ENCODE measurements around the gene GTPBP4. TPM values are rescaled to one million over a fixed set of nuclear protein-coding genes. Genes with fewer than 3 reads are reported as not detected.
A peak's percentile ranks its signal among the peaks of the same experiment; 100 is the strongest.

Gene GTPBP4
- total RNA-seq, 1 experiment from 2014 or later, result 97.4 TPM

DNA sequence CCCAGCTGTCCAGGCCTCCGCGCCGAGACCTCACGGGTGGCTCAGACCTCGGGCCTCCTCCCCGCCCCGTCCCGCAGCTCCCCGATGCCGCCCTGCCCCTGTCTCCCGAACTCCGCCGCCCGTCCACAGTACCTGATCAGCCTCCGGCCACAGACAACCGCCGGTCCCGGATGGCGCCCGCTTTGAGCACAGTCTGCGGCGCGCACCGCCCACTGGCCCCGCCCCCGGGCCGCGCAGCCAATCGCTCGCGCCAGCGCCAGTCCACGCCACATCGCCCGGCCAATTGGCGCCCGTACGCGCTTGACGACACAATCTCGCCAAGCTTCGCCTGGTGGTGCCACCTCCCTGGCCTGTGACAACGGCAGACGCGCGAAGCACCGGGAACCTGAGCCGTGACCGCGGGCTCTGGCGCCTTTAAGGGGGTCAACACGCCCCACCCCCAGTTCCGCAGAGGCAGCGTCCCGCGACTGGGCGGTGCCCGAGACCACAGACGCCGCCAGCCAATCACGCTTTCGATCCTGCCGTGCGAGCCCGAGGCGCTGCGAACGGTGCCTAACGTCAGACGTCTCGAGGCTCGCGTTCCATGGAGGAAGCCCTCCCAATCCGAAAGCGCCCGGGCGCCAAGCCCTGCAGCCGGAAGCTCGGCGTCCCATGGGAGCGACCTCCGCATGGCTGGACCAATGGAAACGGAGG lies 60.6 kb downstream of the GTPBP4 start, which contains the start of gene IDI1 (continued):
- TF ChIP-seq, protein P1, sequence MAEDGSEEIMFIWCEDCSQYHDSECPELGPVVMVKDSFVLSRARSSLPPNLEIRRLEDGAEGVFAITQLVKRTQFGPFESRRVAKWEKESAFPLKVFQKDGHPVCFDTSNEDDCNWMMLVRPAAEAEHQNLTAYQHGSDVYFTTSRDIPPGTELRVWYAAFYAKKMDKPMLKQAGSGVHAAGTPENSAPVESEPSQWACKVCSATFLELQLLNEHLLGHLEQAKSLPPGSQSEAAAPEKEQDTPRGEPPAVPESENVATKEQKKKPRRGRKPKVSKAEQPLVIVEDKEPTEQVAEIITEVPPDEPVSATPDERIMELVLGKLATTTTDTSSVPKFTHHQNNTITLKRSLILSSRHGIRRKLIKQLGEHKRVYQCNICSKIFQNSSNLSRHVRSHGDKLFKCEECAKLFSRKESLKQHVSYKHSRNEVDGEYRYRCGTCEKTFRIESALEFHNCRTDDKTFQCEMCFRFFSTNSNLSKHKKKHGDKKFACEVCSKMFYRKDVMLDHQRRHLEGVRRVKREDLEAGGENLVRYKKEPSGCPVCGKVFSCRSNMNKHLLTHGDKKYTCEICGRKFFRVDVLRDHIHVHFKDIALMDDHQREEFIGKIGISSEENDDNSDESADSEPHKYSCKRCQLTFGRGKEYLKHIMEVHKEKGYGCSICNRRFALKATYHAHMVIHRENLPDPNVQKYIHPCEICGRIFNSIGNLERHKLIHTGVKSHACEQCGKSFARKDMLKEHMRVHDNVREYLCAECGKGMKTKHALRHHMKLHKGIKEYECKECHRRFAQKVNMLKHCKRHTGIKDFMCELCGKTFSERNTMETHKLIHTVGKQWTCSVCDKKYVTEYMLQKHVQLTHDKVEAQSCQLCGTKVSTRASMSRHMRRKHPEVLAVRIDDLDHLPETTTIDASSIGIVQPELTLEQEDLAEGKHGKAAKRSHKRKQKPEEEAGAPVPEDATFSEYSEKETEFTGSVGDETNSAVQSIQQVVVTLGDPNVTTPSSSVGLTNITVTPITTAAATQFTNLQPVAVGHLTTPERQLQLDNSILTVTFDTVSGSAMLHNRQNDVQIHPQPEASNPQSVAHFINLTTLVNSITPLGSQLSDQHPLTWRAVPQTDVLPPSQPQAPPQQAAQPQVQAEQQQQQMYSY (CRISPR knock-in tag; IDR thresholded peaks at IDR 0.05), result no peak
- TF ChIP-seq TEAD1 (CRISPR knock-in tag; IDR thresholded peaks at IDR 0.05) (no peak; the same call in 1 of the 2 replicates), ZBTB21 (CRISPR knock-in tag; IDR thresholded peaks at IDR 0.05; ENCODE audit: borderline replicate concordance) (peak; percentile 95), HMGA2 (CRISPR knock-in tag; IDR thresholded peaks at IDR 0.05) (no peak), ZNF232 (CRISPR knock-in tag; IDR thresholded peaks at IDR 0.05) (peak; percentile 7; the same call in 1 of the 2 replicates), CREM (CRISPR knock-in tag; IDR thresholded peaks at IDR 0.05) (peak; percentile 91), MXD4 (CRISPR knock-in tag; IDR thresholded peaks at IDR 0.05; ENCODE audit: borderline replicate concordance) (no peak)
- TF ChIP-seq, protein P2, sequence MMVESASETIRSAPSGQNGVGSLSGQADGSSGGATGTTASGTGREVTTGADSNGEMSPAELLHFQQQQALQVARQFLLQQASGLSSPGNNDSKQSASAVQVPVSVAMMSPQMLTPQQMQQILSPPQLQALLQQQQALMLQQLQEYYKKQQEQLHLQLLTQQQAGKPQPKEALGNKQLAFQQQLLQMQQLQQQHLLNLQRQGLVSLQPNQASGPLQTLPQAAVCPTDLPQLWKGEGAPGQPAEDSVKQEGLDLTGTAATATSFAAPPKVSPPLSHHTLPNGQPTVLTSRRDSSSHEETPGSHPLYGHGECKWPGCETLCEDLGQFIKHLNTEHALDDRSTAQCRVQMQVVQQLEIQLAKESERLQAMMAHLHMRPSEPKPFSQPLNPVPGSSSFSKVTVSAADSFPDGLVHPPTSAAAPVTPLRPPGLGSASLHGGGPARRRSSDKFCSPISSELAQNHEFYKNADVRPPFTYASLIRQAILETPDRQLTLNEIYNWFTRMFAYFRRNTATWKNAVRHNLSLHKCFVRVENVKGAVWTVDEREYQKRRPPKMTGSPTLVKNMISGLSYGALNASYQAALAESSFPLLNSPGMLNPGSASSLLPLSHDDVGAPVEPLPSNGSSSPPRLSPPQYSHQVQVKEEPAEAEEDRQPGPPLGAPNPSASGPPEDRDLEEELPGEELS (CRISPR knock-in tag; IDR thresholded peaks at IDR 0.05), result peak; percentile 61

DNA sequence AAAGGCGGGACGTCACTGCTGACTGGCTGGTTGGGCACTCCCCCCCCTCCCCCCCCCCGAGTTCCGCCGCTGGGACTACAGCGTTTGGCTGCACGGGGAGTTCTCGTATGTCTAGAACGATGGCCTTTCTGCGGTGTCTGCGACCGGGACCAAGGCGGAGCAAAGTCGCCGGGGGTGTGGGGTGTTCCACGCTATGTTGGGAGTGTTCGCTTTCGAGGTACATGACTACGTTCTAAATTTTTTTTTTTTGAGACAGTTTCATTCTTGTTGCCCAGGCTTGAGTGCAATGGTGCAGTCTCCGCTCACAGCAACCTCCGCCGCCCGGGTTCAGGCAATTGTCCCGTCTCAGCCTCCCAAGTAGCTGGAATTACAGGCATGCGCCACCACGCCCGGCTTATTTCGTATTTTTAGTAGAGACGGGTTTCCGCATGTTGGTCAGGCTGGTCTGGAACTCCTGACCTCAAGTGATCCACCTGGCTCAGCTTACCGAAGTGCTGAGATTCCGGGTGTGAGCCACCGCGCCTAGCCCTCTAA lies 61.3 kb downstream of the GTPBP4 start:
- H3K4me1 Mint-ChIP-seq, result peaks cover 38% of the 10 kb centered on the region
- H3K36me3 Mint-ChIP-seq, result peaks cover 46% of the 10 kb centered on the region
- CTCF ChIA-PET, result interaction anchor here (0.6 to 2.0 kb wide), 7 partner anchors 14 to 234 kb away, joined by 3 to 7 read pairs (median 4); partner anchors contain the start of gene GTPBP4
- POLR2A ChIA-PET, result interaction anchor here (0.7 to 2.6 kb wide), 6 partner anchors 8 to 1966 kb away, joined by 3 to 10 read pairs (median 3); partner anchors contain the start of gene LARP4B
- DNase-seq (ENCODE audit: low spot score), result peak; percentile 49
- H3K9me3 Mint-ChIP-seq, result no peaks in the 10 kb centered on the region
- peak overlapping the region; percentile 97 for H3K4me3 Mint-ChIP-seq
- H3K27ac Mint-ChIP-seq, result peak overlapping the region; percentile 100
- ATAC-seq, result no peak; the same call in 1 of the 2 replicates
- no peaks in the 10 kb centered on the region for H3K27me3 Mint-ChIP-seq (ENCODE audit: low read depth)
- TF ChIP-seq GTF2I (CRISPR knock-in tag; conservative IDR thresholded peaks at IDR 0.05) (peak; percentile 71), FOXJ3 (CRISPR knock-in tag; IDR thresholded peaks at IDR 0.05; ENCODE audit: borderline replicate concordance) (no peak), ETV6 (CRISPR knock-in tag; IDR thresholded peaks at IDR 0.05) (no peak), SMAD3 (CRISPR knock-in tag; IDR thresholded peaks at IDR 0.05; ENCODE audit: borderline replicate concordance) (no peak)
- TF ChIP-seq, protein P3, sequence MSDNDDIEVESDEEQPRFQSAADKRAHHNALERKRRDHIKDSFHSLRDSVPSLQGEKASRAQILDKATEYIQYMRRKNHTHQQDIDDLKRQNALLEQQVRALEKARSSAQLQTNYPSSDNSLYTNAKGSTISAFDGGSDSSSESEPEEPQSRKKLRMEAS (CRISPR knock-in tag; IDR thresholded peaks at IDR 0.05), result no peak
- TF ChIP-seq, protein P4, sequence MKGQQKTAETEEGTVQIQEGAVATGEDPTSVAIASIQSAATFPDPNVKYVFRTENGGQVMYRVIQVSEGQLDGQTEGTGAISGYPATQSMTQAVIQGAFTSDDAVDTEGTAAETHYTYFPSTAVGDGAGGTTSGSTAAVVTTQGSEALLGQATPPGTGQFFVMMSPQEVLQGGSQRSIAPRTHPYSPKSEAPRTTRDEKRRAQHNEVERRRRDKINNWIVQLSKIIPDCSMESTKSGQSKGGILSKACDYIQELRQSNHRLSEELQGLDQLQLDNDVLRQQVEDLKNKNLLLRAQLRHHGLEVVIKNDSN (CRISPR knock-in tag; IDR thresholded peaks at IDR 0.05), result no peak
- TF ChIP-seq, protein P5, sequence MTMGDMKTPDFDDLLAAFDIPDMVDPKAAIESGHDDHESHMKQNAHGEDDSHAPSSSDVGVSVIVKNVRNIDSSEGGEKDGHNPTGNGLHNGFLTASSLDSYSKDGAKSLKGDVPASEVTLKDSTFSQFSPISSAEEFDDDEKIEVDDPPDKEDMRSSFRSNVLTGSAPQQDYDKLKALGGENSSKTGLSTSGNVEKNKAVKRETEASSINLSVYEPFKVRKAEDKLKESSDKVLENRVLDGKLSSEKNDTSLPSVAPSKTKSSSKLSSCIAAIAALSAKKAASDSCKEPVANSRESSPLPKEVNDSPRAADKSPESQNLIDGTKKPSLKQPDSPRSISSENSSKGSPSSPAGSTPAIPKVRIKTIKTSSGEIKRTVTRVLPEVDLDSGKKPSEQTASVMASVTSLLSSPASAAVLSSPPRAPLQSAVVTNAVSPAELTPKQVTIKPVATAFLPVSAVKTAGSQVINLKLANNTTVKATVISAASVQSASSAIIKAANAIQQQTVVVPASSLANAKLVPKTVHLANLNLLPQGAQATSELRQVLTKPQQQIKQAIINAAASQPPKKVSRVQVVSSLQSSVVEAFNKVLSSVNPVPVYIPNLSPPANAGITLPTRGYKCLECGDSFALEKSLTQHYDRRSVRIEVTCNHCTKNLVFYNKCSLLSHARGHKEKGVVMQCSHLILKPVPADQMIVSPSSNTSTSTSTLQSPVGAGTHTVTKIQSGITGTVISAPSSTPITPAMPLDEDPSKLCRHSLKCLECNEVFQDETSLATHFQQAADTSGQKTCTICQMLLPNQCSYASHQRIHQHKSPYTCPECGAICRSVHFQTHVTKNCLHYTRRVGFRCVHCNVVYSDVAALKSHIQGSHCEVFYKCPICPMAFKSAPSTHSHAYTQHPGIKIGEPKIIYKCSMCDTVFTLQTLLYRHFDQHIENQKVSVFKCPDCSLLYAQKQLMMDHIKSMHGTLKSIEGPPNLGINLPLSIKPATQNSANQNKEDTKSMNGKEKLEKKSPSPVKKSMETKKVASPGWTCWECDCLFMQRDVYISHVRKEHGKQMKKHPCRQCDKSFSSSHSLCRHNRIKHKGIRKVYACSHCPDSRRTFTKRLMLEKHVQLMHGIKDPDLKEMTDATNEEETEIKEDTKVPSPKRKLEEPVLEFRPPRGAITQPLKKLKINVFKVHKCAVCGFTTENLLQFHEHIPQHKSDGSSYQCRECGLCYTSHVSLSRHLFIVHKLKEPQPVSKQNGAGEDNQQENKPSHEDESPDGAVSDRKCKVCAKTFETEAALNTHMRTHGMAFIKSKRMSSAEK (CRISPR knock-in tag; IDR thresholded peaks at IDR 0.05; ENCODE audit: borderline replicate concordance), result no peak
- TF ChIP-seq, protein P6, sequence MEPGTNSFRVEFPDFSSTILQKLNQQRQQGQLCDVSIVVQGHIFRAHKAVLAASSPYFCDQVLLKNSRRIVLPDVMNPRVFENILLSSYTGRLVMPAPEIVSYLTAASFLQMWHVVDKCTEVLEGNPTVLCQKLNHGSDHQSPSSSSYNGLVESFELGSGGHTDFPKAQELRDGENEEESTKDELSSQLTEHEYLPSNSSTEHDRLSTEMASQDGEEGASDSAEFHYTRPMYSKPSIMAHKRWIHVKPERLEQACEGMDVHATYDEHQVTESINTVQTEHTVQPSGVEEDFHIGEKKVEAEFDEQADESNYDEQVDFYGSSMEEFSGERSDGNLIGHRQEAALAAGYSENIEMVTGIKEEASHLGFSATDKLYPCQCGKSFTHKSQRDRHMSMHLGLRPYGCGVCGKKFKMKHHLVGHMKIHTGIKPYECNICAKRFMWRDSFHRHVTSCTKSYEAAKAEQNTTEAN (CRISPR knock-in tag; IDR thresholded peaks at IDR 0.05), result no peak; the same call in 1 of the 2 replicates
- TF ChIP-seq, protein P7, sequence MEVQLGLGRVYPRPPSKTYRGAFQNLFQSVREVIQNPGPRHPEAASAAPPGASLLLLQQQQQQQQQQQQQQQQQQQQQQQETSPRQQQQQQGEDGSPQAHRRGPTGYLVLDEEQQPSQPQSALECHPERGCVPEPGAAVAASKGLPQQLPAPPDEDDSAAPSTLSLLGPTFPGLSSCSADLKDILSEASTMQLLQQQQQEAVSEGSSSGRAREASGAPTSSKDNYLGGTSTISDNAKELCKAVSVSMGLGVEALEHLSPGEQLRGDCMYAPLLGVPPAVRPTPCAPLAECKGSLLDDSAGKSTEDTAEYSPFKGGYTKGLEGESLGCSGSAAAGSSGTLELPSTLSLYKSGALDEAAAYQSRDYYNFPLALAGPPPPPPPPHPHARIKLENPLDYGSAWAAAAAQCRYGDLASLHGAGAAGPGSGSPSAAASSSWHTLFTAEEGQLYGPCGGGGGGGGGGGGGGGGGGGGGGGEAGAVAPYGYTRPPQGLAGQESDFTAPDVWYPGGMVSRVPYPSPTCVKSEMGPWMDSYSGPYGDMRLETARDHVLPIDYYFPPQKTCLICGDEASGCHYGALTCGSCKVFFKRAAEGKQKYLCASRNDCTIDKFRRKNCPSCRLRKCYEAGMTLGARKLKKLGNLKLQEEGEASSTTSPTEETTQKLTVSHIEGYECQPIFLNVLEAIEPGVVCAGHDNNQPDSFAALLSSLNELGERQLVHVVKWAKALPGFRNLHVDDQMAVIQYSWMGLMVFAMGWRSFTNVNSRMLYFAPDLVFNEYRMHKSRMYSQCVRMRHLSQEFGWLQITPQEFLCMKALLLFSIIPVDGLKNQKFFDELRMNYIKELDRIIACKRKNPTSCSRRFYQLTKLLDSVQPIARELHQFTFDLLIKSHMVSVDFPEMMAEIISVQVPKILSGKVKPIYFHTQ (CRISPR knock-in tag; IDR thresholded peaks at IDR 0.05), result peak; percentile 61; the same call in 1 of the 2 replicates

Data from WTC11 (cell line).